NCI-H1694 (cell line): ENCODE results near the gene GLCE.
"Not testable (repeated sequence)": the region's sequence is repeated elsewhere in the genome, so short reads cannot be mapped to it uniquely, and the experiment has no call there.

Experiments
- DNase-seq: peaks from one replicate; lab custom pipeline; 2025; lab: John Stamatoyannopoulos, UW

The GLCE gene

GRCh38 chr15:69159805-69160140 lies 662 bp upstream of the GLCE start:
- peak; percentile 66 for DNase-seq

GRCh38 chr15:69161079-69161877 lies 843 bp downstream of the GLCE start:
- no peak for DNase-seq

DNA sequence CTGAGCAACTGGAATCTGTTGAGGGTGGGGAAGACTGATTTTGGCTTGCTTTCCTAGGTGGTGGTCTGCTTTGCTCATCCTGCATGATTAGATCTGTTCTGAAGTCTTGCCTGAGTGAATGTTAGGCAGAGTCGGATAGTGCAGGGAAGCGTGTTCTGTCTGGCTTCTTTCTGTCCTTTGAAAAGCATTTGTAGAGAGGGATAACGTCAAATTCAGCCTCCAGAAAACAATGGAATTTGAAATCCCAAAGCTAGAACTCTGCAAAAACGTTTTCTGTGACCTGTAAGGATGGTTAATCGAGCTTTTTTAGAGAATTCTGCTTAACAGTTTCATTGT lies 1.4 kb downstream of the GLCE start:
- DNase-seq = no peak

DNA sequence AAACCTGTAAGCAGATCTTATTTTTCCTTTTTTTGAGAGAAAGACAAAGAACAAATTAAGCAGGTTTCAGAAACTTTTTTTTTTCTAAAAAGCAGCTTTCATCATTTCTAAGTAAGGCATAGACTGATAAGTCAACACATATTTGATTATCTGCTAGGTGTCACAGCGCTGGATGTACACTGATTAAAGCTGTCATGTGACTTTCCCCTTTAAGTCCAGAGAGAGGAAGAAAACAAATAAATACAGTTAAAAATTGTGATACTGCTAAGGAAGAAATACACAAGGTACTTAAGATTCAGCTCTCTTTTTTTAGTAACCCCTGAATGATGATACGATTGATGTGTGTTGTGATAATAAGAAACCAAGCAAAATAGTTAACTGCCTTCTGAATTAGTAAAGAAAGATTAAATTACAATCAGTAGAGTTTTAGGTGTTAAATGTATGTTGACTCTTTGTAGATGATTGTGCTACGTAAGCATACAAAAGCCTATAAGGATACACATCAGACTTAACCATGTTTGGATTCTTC lies 2.8 kb downstream of the GLCE start:
- DNase-seq = no peak

DNA sequence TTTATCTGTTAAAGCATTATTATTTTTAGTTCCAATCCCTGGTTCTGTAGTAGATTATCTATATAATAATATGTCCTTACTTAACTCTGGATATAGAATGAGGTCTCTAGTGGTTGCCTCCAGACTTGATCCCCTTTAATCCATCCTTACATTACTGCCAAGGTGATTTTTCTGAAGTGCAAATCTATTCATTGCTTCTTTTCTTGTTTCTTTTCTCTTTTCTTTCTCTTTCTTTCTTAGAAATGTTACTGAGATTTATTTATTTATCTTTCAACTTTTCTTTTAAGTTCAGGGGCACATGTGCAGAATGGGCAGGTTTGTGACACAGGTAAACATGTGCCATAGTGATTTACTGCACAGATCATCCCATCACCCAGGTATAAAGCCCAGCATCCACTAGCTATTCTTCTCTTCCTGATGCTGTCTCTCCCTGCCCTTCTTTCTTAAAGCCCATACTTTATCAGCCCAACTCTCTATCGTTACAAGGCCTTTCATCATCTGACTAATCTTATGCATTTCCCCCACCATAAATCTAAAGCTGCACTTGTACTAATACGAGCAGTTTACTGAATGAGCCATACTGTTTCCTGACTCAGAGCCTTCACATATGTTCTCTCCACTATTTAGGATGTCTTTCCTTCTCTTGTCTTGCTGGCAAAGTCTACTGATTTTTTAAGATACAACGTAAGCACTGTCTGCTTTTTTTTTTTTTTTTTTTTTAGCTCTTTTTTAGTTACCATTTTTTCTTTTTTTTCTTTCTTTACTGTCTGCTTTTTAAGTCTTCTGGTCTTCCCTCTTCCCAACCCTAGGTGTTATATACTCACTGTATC lies 4.6 kb downstream of the GLCE start:
- DNase-seq = no peak

DNA sequence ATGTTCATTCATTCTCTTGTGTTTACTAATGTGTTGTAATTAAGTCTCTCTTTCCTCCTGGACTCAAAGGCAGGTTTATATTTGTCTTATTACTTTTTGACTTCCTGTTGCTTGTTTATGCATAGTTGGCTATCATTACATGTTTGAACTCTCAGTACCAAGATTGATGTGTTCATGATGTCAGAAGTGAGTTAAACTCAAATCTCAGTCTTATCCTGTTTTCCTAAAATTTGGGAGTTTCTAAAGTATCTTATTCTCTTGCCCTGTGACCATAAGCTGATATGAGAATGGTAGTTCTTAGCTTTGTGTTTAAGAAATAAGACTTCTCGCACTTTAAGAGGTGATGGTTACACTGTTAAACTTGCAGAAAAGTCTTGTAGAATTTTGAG lies 5.2 kb downstream of the GLCE start:
- DNase-seq = no peak

GRCh38 chr15:69167218-69167846 lies 6.9 kb downstream of the GLCE start:
- DNase-seq = no peak

GRCh38 chr15:69168361-69168760 lies 7.9 kb downstream of the GLCE start:
- not testable (repeated sequence) for DNase-seq

GRCh38 chr15:69169540-69169939 lies 9.1 kb downstream of the GLCE start:
- not testable (repeated sequence) for DNase-seq

GRCh38 chr15:69170597-69170996 lies 10.2 kb downstream of the GLCE start:
- no peak for DNase-seq

DNA sequence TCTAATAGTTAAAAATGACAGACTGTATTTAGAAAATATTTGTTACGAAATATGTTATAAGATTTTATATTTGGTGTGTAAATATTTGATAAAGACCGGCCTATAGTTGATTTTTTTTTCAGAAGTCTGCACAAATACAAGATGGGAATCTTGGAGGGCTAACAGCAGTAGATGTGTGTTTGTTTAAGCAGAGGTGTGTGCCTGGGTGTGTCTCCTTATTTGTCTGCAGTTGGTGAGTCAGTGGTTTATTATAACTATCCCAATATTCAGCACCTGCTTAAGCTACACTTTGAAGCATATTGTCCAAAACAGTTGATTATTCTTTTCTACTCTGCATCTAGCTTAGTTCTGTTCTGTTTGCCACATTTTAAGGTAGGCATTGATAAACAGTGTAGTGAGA lies 12.4 kb downstream of the GLCE start:
- DNase-seq = no peak

- DNase-seq = no peak
These were observed 15.1 kb downstream of the GLCE start for GRCh38 chr15:69175536-69175935.

- no peak for DNase-seq
These were observed 21.0 kb downstream of the GLCE start for GRCh38 chr15:69181424-69181823.

DNA sequence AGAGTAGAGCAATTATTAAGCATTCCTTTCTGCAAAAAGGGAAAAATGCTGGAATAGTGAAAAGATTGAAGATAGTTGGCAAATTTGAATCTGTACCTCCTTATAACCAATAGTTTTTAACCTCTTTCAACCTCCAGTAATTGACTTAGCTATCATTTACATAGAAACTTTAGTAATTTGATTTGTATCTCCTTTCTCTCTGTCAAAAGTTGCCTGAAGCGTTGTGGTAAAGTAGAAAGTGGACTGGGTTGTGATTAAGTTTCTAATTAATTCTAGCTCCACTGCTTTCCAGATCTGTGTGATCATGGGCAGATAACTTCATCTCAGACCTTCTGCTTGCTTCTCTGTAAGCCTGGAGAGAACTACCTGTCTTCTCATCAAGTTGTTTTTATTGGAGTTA lies 24.8 kb downstream of the GLCE start:
- DNase-seq = no peak

- DNase-seq = no peak
These were observed 25.3 kb downstream of the GLCE start for GRCh38 chr15:69185706-69186105.

- no peak for DNase-seq
These were observed 28.7 kb downstream of the GLCE start for GRCh38 chr15:69189157-69189556.

DNA sequence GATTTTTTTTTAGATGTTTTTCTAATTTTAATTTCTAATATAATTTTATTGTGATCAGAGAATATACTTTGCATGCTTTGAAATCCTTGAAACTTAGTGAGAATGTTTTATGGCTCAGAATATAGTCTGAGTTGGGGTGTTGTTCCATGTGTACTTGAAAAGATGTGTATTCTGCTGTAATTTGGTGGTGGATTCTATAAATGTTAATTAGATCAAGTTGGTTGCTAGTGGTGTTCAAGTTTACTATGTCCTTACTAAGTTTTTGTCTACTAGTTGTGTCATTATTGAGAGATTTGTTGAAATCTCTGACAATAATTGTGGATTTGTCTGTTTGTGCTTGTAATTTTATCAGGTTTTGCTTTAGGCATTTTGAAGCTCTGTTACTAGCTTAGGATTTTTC lies 29.7 kb downstream of the GLCE start:
- DNase-seq = no peak

DNA sequence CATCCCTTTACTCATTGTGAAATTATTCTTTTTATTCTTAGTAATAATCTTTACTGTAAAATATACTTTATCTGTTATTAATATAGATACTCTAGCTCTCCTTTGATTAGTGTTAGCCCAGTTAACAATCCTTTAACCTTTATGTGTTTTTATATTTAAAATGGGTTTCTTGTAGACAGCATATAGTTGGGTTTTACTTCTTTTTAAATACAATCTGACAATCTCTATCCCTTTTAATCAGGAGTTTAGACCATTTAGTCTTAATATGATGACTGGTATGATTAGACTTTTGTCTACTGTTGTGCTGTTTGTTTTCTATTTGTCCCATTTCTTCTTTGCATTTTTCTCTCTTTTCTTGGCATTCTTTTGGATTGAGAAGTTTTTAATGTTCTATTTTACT lies 30.1 kb downstream of the GLCE start:
- DNase-seq = no peak

DNA sequence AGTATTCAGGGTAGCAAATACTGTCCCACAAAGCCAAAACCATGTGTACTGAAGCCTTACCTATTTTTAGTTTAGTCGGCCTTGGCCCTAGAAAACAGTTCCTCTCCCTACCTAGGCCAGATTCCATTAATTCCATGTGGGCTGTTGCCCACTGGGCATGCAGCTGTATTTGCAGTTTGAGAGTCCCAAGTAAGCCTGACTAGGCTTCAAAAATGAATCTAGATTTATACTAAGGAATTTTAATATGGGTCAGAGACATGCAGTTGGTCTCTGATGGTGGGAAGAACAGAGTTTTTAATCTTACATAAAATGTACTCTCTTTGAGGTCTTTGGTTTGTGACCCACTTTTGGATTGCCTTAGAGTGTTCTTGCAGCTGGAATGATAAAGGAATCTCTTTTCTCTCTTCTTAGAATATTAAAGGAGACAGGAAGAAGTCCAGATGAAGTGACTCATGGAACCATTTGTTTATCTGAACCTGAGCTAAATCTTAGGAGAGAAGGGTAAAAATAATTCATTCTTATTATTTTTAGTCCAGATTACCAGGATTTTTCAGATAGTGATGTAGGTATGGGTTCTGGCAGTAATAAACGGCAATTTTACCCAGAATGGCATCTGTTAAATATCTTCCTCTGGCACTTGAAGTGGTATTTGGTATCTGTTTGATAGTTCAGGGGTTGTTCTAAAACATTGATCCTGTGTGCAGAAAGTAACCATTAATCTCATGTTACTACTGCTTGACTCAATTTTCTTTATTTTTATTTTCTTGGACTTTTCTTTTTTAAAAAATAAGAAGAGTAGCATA lies 33.8 kb downstream of the GLCE start:
- no peak for DNase-seq

DNA sequence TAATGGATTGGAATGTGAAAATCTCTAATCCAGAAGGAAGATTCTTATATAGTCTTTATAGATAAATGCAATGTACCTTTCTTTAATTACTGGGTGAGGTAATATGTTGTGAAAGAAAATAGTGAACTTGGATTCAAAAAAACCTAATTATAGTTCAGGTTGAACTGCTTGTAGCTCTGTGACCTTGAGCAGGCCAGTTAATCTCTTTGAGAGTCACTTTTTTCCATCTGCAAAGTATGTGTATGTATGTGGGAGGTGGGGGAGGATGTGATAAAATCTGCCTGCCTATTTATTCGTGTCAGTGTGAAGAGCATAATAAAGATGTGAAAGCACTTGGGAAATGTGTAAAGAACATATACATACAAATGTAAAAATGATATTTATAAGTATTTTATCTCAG lies 34.4 kb downstream of the GLCE start:
- no peak for DNase-seq

- DNase-seq = no peak
These were observed 40.7 kb downstream of the GLCE start for GRCh38 chr15:69200832-69201745.
